Middle frontal gyrus (tissue), 1 donor: ENCODE results near the gene CACNA1S.

Source experiments
- DNase-seq: peaks from one replicate; pipeline ENCODE4 v3.0.0-alpha.2; 2015; ENCODE audit warnings: low spot score; ENCODE audit errors: extremely low spot score

Gene CACNA1S

GRCh38 chr1:201034671-201035070, 77.6 kb downstream of the CACNA1S start:
- DNase-seq: no peak

GRCh38 chr1:201032408-201032807, 79.8 kb downstream of the CACNA1S start:
- no peak for DNase-seq

GRCh38 chr1:201028461-201028889, 83.8 kb downstream of the CACNA1S start:
- DNase-seq: no peak

- no peak for DNase-seq
These were observed 85.4 kb downstream of the CACNA1S start for GRCh38 chr1:201026836-201027235.

GRCh38 chr1:201026234-201026633, 86.0 kb downstream of the CACNA1S start:
- no peak for DNase-seq

GRCh38 chr1:201025571-201026002, 86.6 kb downstream of the CACNA1S start:
- DNase-seq: no peak

GRCh38 chr1:201024625-201024998, 87.6 kb downstream of the CACNA1S start:
- DNase-seq: no peak

- DNase-seq: no peak
These were observed 88.2 kb downstream of the CACNA1S start for GRCh38 chr1:201023920-201024624.

GRCh38 chr1:201023517-201023902, 88.7 kb downstream of the CACNA1S start, which contains the start of gene KIF21B:
Gene KIF21B, minus strand, starts transcription at chr1:201023714. Its CDS starts 331 bp downstream, at chr1:201023383.
- DNase-seq: peak; percentile 73

- no peak for DNase-seq
These were observed 89.3 kb downstream of the CACNA1S start for GRCh38 chr1:201022820-201023516.

- no peak for DNase-seq
These were observed 89.8 kb downstream of the CACNA1S start for GRCh38 chr1:201022493-201022819.

GRCh38 chr1:201021630-201022492, 90.4 kb downstream of the CACNA1S start:
- DNase-seq: no peak

GRCh38 chr1:201020721-201021629, 91.3 kb downstream of the CACNA1S start:
- no peak for DNase-seq

GRCh38 chr1:201020040-201020591, 92.1 kb downstream of the CACNA1S start:
- no peak for DNase-seq

- no peak for DNase-seq
These were observed 92.8 kb downstream of the CACNA1S start for GRCh38 chr1:201019321-201019977.

- DNase-seq: no peak
These were observed 94.4 kb downstream of the CACNA1S start for GRCh38 chr1:201017828-201018163.

GRCh38 chr1:201016943-201017827, 95.0 kb downstream of the CACNA1S start:
- no peak for DNase-seq

GRCh38 chr1:201016211-201016651, 96.0 kb downstream of the CACNA1S start:
- DNase-seq: no peak

- DNase-seq: no peak
These were observed 96.6 kb downstream of the CACNA1S start for GRCh38 chr1:201015551-201016091.
